Daoy (cell line): ENCODE results near the gene WDR86. TPM values are rescaled to one million over a fixed set of nuclear protein-coding genes. Genes with fewer than 3 reads are reported as not detected.

Experiments used
- DNase-seq: peaks from one replicate; pipeline ENCODE4 v3.0.0-alpha.2; 2015; ENCODE audit warnings: low read depth
- total RNA-seq: library from RNA; depleted of rRNA; stranded (reverse); fragments of >200 nt; shearing (Covaris generic); gene quantifications from 2 replicates; pipeline ENCODE4 v1.2.3, GENCODE V29; 2014

The WDR86 gene
- total RNA-seq, 1 experiment from 2014 or later, result 0.06 TPM

DNA sequence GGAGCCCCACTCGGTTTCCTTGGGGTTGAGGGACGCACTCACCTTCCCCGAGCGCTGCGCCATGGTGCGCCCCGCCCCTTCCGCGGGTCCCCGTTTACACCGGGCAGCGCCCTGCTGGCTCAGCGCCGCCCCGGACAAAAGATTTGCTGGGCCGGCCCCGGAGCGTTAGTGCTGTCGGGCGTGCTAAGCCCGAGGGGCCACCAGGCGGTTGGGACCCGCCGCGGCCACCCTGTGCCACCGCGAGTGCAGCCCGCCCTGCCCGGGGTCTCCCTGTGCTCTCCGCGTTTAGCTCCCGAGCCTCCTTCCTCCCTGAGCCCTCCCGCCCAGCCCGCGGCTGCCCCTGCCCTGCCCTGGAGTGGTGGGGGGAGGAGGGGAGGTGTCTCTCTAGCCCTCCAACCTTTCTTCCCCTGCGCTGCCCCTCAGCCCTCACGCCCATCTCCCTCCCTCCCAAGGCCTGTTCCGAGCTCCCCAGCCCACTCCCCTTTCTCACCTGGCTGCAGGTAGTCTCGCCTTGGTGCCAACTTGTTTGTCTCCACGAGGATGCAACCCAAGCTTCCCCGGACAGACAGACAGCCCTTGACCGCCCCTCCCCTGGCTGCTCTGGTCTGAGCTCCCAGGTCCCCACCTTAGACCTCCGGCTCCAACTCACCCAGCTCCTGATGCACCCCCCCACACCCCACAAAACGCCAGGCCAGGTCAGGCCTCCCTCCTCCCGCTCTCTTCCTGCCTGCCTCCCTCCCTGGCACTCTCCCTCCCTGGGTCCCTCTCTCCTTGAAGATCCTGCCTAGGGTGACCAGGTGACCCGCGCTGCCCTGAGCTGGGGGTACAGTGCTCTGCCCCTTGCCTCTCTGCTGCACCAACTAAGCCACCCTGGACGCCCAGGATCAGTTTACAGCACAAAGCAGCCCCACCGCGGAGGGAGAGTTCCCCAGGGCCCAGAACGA lies 30.3 kb upstream of the WDR86 start, which contains the start of gene CRYGN:
TSS of gene CRYGN (minus strand) at position 287 of the 944 bp plus-strand sequence. CDS start at position 63, 224 bp downstream.
- DNase-seq, result no peak

DNA sequence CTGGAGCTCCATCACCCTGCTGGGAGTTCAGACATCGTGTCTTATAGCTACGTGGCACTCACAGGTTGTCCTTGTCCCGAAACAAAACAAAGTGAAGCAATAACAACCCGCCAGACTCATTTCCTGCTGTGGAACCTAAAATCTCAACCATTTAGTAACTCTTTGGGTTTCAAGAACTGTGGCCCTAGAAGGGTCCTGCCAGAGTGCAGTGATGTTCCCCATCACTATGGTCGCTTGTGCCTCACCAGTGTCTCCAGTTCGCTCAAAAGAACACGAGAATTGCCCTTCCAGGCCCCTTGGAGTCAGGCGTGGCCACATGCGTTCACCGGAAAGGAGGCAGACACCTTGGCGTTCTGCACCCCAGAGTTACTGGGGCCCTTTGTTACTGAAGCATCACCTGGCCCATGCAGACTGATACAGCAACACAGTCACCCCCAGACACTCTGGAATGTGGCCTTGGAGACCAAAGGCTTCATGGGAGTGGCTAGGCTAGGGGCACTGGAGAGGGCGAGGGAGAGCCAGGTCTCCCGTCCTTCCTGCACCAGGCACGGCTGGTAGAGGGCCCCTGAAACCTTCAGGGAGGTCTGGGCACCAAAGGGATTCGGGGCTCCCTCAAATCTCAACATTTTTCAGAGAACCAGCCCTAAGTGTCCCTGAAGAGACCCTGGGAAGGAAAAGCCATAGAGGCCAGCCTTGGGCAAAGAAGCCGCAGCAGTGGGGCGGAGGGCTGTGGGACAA lies 29.2 kb upstream of the WDR86 start:
- DNase-seq, result no peak

DNA sequence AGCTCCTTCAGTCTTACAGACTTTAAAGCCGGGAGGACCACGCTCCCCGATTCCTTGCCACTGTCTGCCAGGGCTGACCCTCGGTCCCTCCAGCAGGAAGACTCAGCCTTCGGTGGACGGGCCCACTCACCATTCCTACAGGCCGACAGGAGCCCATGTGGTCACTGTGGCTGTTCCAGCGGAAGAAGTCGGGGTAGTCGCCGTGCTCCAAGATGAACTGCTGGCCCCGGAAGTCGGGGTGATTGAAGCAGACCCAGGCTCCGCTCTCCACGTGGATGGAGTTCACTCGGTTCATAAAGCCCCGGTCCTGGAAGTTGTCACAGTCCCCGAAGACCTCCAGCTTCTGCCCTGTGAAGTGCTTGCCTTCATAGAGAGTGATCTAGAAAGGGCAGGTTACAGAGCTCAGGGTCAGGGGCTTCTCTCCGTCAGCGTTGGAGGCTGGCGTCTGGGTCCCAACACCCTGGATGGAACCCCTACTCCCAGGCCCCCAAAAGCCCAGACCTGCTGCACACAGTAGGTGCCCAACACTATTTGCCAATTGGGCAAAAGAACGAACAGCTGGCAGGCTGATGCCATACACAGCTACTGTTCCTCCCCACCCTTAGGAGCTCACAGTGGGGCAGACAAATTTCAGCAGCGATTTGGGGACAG lies 28.2 kb upstream of the WDR86 start:
- DNase-seq, result no peak

DNA sequence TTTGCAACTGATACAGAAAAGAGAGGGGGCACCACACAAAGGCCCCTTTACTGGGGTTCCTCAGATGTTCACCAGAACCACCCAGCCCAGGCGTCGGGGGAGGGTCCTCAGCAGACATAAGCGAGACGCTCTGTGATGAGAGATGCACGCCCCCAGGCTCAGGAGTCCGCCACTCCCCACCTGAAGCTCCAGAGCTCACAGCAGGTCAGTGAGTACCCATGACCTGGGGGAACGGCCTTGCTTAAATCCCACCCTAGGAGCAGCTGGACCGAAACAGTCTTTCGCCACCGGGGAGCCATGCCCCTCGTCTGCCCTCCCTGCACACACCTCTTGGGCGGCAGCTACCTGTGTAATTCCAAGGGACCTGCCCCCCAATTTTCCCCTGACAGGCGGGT lies 27.3 kb upstream of the WDR86 start:
- DNase-seq, result no peak

DNA sequence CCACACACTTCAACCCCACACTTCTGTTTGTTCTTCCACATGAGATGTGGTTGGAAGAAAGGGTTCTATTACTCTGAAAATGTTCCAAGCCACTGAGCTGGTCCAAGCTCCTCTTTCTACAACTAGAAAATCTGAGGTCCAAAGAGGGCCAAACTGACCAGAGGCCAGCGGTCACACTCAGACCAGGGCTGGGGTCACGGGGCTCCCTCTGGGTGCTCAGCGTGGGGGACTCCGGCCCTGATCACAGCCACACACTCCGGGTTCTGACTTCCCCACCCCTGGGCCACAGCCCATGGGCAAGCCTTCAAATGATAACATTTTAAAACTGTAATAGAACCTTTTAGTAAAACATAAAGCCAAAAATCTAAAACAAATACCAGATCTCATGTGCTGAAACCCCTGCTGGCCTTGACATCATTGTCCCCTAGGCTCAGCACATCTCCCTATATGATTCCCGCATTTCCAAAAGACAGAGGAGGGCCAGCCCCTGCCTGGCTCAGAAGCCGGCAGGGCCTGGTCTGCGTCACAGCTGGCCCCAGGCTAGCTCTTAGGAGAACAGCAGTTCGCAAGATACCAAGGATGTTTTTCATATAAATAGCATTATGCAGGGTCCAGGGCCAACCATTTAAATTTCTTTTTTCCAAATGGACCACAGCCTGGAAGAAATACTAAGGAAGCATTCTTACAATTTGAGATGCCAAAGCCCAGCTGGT lies 26.8 kb upstream of the WDR86 start:
- DNase-seq, result no peak

DNA sequence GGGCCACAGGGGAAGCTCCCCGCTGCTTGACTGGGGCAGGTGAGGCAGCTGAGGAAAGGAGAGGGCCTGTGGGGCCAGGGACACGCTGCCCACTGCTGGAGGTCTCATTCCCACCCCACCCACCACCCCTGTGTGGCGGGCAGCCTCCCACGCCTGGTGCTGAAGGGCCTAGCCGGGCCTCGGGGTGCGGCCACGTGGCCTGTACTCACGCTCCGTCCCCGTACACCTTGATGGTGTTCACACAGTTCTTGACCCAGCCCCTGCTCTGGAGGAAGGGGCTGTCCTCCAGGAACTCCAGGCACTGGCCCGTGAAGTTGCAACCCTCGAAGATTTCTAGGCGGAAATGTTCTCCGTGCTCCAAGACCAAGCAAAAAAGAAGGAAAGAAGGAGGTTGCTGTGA lies 26.1 kb upstream of the WDR86 start:
- no peak for DNase-seq

DNA sequence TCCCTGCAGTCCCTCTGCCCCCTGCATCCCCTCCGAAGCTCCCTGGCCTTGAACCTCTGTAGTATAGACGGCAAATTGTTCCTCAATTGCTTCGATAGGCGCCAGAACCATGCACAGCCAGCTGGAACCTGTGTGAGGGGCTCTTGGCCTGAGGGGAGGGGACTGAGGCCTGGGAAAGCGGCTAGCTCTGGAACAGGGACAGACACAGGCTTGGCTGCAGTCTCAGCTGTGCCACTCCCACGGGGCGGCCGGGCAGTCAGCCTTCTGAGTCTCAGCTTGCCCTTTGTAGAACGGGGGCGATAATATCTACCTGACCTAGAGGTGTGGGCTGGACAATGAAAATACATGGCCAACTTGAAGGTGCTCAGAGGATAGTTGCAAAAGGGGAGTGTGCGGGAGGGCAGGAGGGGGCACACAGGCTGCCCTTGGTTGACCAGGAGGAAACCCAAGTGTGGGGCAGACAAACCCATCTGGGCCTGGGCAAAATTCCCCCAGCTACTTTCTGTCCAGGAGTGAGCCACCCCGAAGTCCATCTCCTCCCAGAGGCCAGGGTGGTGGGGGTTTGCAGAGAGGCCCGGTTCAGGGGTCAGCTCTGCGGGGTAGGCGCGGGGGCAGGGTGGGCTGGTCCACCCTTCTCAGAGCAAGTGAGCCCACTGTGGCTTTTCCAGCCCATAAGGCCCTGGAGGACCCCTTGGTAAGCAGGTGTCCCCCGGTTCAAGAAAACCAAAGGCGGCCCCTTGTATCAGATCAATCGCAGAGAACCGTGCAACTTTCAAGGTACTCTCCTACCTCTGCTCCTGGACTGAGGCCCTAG lies 25.5 kb upstream of the WDR86 start:
- no peak for DNase-seq

DNA sequence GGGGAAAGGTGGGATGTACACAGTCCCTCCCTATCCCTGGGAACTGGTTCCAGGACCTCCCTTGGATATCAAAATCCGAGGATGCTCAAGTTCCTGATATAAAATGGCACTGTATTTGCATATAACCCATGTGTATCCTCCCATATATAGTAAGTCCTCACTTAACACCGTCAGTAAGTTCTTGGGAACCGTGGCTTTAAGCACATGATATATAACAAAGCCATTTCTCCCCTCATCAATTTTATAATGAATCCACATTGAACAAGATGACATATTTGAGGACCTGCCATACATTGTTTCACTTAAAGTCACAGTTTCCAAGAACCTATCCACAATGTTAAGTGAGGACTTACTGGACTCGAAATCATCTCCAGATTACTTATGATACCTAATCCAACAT lies 24.7 kb upstream of the WDR86 start:
- DNase-seq, result no peak

DNA sequence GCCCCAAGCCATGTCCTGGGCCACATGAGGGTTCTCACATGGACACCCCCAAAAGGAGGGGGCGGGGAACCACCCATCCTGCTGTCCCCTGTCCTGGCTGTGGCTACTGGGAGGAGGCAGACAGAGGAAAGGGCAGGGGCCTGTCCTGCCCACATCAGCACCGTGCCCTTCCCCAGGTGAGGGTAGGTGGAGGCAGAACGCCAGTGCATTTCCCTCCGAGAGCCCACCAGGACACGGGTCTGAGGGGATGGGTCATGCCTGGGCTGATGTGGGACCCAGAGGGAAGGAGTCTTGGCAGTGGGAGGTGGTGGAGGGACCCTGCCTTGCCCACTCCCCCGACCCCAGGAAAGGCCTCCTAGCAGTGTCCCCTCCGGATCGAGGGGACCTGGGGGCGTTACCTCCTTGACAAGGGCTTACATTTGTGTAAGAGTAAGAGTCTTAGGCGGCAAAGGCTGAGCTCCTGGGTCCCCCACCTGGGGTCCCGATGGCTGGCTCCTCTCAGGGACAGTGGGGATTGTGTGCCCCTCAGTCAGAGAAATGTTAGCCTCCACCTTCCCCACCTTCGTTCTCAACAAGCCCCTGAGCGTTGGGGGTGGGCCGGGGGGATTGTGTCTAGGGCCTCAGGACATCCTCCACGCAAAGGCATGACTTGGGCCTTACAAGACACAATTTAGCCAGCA lies 24.0 kb upstream of the WDR86 start:
- no peak for DNase-seq

DNA sequence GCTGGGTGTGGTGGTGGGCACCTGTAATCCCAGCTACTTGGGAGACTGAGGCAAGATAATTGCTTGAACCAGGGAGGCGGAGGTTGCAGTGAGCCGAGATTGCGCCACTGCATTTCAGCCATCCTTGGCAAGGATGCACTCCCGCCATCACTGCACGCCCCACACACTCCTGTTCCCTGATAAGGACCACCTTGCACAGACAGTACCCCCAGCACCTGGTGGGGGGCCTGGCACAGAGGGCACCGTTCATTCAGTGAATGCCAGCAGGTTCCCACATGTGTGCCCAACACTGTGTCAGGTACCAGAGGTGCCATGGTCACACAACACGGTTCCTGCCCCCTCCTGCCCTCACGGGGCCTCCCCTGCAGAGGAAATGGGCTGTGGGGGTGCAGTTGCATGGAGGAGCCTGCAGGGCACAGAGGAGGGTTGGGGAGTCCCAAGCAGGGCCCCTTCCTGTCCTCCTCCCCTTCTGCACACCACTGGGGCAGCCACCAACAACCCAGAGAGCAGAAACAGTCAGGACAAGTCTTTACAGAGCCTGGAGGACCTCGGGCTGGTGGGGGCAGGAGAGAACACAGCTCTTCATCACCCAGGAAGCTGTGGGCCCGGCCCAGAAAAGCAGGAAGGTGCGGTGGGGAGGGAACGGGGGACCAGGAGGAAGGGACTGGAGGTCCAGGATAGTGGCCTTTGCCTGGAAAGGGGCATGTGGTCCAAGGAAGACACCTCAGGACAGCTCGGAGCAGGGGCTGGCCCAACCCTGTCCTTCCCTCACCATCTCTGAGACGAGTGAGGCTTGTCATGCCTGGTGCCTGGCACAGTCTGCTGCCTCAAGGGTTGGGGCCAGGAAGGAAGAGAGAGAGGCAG lies 23.1 kb upstream of the WDR86 start:
- no peak for DNase-seq

DNA sequence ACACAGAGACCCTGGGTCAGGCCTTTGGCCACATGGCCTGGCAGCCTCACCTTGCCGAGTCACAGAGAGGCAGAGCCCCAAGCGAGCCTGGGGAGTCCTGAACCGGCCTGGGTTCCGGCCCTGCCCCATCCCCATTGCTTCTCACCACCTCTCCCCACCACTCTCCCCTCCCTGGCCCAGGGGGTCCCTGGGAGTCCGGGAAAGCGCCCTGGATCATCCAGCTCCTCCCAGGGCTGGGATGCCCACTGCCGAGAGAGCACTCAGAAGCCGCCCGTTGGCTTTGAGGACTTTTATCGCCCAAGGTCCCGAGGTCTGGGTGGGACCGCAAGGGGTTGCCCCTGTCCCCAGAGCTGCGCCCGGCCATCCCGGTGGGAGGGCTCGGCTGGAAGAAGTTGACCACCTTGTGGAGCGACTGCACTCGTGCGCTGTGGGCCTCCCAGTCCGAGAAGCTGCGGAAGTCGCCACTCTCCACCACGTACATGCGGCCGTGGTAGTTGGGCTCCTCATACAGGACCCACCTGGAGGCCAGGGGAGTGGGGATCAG lies 22.0 kb upstream of the WDR86 start:
- DNase-seq, result no peak

DNA sequence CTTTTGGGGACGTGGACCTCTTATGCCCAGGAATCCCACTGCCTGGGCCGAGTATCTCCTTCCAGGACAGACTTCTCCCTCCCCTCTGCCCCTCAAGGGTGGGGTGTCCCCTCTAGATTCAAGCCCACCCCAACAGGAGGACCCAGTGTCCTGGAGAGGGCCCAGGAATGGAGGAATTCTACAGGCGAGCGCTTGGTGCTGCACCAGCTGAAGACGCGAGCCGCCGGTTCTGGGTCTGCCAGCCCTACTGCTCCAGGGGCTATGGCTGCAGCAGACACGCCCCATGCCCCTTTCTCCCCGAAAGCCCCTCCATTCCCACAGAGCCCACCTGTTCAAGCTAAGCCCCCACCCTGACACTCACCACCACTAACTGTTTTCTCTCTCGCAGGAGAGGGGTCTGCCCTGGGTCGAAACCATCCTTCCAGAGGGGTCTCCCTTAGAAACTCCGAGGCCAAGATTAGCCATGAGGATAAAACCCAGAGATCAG lies 21.5 kb upstream of the WDR86 start:
- DNase-seq, result no peak

DNA sequence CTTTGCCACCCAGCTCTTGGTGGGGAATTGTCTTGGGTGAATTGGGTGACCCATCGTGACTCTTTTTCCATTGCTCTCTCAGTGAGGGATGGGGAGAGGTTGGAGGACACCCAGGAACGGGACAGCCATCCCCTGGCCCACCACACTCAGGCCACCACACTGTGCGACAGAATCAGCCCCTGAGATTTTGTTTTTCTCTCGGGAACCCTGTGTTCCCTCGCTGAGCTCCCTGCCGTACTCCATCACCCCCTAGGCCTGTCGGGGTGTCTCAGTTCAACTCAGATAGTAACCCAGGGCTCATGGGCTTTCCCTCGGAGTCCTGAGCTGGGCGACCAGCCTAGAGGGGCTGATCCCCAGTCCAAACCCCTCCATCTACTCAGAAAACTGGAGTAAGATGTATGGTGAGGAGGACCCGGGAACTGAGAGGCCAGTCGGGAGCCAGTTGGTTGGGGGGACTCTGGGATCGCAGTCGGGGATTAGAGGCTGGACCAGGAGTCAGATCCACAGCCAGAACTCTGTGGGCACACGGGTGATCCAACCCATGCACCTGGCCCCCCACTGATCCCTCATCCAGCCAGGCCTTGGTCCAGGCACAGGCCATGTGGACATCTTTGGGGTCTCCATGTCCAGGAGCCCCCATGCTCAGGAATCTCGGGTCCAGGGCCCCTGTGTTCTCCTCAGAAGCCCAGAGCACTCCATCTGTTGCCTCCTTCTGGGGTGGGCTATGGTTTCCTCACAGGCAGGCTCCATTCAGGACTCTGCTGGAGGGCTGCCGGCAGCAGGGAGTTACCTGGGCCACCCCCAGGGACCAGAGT lies 20.8 kb upstream of the WDR86 start:
- DNase-seq, result no peak

DNA sequence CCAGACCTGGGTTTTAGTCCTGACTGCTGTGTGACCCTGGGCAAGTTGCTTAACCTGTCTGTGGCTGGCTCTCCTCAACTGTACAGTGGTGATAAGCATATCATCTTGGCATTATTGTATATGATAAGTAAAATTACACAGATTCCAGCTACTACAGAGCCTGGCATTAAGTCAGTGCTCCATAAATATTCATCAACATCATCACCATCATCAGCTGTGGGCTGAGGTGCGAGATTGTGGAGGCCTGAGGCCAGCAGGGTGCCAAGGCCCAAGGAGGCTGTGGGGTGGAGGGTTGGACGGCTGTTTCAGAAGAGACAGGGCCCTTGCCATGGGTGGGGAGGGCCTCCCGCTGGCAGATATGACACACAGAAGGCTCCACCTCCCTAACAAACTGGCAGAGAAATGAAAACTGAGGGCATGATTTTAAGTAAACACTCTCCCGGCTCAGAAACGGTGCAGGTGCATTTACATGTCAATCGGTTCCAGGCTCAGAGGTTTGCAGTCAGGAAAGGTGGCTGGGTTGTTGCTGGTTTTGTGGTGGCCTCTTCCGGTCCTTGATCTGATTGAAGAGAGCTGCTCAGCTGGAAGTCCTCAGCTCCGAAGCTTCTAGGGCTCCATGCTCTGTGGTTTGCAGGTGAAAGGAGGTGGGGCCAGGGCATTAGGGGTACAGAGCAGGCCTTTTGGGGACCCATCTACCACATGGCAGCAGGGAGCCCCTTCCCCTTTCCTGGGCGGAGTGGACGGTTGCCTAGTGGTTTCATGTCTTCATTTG lies 19.9 kb upstream of the WDR86 start:
- DNase-seq, result peak; percentile 40

DNA sequence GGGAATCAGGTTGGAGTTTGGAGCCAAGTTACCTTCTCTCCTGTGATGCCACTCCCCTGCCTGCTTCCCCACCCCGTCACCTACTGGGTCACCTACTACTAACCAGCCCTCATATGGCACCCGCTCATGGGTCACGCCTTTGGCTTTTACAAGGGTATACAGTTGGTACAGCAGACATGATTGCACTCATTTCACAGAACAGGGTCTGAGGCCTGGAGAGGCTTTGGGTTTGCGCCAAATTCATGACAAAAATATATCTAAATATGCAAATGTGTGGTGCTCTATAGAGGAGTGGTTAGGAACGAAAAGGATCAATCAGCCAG lies 19.4 kb upstream of the WDR86 start:
- DNase-seq, result no peak

DNA sequence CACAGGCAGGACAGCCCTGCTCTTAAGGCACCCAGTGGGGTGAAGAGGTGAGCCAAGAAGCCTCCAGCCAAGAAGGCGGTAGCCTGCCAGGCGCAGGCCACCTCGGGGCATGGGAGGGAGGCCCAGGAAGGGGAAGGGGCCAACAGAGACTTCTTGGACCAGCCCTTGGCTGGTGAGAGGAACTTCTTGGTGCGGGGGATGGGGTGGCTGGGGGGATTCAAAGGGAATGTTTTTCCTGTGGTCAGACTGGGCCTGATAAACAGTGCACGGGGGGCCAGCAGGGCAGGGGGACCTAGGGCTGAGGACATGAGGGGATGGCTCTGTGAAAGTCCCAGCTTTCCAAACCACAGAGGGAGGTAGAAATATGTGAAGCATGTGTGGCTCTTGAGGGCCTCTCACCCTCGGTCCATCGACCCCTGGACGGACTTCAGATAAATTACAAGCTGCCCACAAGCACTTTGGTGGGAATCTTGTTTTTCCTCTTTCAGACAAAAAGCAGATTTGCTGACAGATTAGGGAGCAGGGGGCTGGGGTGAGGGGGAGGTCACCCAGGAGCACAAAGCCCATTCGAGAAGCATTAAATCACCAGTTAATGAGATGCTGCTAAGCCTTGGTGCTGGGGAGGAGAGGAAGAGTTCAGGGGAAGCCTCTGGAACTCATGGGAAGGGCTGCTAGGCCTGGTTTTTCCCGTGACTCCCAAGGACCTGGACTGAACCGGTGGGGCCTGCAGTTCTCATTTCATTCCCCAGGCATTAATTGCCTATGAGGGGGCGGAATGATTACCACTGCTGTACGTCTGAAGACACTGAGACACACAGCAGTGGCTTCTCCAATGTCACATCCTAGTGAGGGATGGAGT lies 18.8 kb upstream of the WDR86 start:
- peak; percentile 58 for DNase-seq
